HEK293 (cell line): ENCODE measurements around the gene KRT8.

Experiments
- KLF10 ChIP-seq: fragments of 450-650 bp; IDR thresholded peaks from 2 replicates; pipeline ENCODE4 v1.5.1; 2018; ENCODE audit warnings: missing biosample characterization, mild to moderate bottlenecking, missing genetic modification characterization
- SALL2 ChIP-seq: fragments of 450-650 bp; formaldehyde crosslinking; IDR thresholded peaks from 2 replicates; pipeline ENCODE4 v1.5.0; 2017; ENCODE audit warnings: missing biosample characterization, mild to moderate bottlenecking, missing genetic modification characterization, borderline replicate concordance
- ZNF23 ChIP-seq: fragments of 450-650 bp; formaldehyde crosslinking; IDR thresholded peaks from 2 replicates; pipeline ENCODE4 v1.5.1; 2016; ENCODE audit warnings: missing biosample characterization, missing genetic modification characterization, borderline replicate concordance
- ZNF423 ChIP-seq: fragments of 450-650 bp; formaldehyde crosslinking; IDR thresholded peaks from 2 replicates; pipeline ENCODE4 v1.5.1; 2016; ENCODE audit warnings: missing biosample characterization, missing genetic modification characterization
- TF ChIP-seq, protein P1 (sequence below): fragments of 450-650 bp; formaldehyde crosslinking; IDR thresholded peaks from 2 replicates; pipeline ENCODE4 v1.5.1; 2016; ENCODE audit warnings: missing biosample characterization, missing genetic modification characterization
- TF ChIP-seq, protein P2 (sequence below): fragments of 450-650 bp; formaldehyde crosslinking; IDR thresholded peaks from 2 replicates; pipeline ENCODE4 v1.5.1; 2016; ENCODE audit warnings: missing biosample characterization, missing genetic modification characterization
- TF ChIP-seq, protein P3 (sequence below): fragments of 450-650 bp; formaldehyde crosslinking; IDR thresholded peaks from 2 replicates; pipeline ENCODE4 v1.5.1; 2016; ENCODE audit warnings: missing biosample characterization, missing genetic modification characterization
- TF ChIP-seq, protein P4 (sequence below): fragments of 450-650 bp; formaldehyde crosslinking; IDR thresholded peaks from 2 replicates; pipeline ENCODE4 v1.5.1; 2016; ENCODE audit warnings: missing biosample characterization, missing genetic modification characterization
- TF ChIP-seq, protein P5 (sequence below): fragments of 450-650 bp; IDR thresholded peaks from 2 replicates; pipeline ENCODE4 v1.5.1; 2018; ENCODE audit warnings: missing biosample characterization, missing genetic modification characterization

- TF ChIP-seq SALL2 (no peak), ZNF423 (tag by site-specific recombination) (no peak), KLF10 (tag by site-specific recombination) (no peak), ZNF23 (tag by site-specific recombination) (no peak)
- TF ChIP-seq, protein P1, sequence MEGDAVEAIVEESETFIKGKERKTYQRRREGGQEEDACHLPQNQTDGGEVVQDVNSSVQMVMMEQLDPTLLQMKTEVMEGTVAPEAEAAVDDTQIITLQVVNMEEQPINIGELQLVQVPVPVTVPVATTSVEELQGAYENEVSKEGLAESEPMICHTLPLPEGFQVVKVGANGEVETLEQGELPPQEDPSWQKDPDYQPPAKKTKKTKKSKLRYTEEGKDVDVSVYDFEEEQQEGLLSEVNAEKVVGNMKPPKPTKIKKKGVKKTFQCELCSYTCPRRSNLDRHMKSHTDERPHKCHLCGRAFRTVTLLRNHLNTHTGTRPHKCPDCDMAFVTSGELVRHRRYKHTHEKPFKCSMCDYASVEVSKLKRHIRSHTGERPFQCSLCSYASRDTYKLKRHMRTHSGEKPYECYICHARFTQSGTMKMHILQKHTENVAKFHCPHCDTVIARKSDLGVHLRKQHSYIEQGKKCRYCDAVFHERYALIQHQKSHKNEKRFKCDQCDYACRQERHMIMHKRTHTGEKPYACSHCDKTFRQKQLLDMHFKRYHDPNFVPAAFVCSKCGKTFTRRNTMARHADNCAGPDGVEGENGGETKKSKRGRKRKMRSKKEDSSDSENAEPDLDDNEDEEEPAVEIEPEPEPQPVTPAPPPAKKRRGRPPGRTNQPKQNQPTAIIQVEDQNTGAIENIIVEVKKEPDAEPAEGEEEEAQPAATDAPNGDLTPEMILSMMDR (tag by site-specific recombination) = no peak
- TF ChIP-seq, protein P2, sequence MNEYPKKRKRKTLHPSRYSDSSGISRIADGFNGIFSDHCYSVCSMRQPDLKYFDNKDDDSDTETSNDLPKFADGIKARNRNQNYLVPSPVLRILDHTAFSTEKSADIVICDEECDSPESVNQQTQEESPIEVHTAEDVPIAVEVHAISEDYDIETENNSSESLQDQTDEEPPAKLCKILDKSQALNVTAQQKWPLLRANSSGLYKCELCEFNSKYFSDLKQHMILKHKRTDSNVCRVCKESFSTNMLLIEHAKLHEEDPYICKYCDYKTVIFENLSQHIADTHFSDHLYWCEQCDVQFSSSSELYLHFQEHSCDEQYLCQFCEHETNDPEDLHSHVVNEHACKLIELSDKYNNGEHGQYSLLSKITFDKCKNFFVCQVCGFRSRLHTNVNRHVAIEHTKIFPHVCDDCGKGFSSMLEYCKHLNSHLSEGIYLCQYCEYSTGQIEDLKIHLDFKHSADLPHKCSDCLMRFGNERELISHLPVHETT = no peak
- TF ChIP-seq, protein P3, sequence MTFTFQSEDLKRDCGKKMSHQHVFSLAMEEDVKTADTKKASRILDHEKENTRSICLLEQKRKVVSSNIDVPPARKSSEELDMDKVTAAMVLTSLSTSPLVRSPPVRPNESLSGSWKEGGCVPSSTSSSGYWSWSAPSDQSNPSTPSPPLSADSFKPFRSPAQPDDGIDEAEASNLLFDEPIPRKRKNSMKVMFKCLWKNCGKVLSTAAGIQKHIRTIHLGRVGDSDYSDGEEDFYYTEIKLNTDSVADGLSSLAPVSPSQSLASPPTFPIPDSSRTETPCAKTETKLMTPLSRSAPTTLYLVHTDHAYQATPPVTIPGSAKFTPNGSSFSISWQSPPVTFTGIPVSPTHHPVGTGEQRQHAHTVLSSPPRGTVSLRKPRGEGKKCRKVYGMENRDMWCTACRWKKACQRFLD (tag by site-specific recombination) = no peak
- TF ChIP-seq, protein P4, sequence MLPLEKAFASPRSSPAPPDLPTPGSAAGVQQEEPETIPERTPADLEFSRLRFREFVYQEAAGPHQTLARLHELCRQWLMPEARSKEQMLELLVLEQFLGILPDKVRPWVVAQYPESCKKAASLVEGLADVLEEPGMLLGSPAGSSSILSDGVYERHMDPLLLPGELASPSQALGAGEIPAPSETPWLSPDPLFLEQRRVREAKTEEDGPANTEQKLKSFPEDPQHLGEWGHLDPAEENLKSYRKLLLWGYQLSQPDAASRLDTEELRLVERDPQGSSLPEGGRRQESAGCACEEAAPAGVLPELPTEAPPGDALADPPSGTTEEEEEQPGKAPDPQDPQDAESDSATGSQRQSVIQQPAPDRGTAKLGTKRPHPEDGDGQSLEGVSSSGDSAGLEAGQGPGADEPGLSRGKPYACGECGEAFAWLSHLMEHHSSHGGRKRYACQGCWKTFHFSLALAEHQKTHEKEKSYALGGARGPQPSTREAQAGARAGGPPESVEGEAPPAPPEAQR = no peak
- TF ChIP-seq, protein P5, sequence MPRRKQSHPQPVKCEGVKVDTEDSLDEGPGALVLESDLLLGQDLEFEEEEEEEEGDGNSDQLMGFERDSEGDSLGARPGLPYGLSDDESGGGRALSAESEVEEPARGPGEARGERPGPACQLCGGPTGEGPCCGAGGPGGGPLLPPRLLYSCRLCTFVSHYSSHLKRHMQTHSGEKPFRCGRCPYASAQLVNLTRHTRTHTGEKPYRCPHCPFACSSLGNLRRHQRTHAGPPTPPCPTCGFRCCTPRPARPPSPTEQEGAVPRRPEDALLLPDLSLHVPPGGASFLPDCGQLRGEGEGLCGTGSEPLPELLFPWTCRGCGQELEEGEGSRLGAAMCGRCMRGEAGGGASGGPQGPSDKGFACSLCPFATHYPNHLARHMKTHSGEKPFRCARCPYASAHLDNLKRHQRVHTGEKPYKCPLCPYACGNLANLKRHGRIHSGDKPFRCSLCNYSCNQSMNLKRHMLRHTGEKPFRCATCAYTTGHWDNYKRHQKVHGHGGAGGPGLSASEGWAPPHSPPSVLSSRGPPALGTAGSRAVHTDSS = no peak
These were observed 16.8 kb upstream of the KRT8 start for GRCh38 chr12:52921488-52922165.
